ENCODE results near the gene OR10A3. TPM values are rescaled to one million over a fixed set of nuclear protein-coding genes. Genes with fewer than 3 reads are reported as not detected.

The OR10A3 gene
- total RNA-seq, 1 donor from 2014 or later: not detected

- DNase-seq: no peak
Measured at GRCh38 chr11:7931168-7931567, 10.3 kb downstream of the OR10A3 start, which contains the start of gene OR10A6. Gene OR10A6, minus strand, starts transcription at chr11:7931268. Its CDS starts 2,606 bp downstream, at chr11:7928662.

DNA sequence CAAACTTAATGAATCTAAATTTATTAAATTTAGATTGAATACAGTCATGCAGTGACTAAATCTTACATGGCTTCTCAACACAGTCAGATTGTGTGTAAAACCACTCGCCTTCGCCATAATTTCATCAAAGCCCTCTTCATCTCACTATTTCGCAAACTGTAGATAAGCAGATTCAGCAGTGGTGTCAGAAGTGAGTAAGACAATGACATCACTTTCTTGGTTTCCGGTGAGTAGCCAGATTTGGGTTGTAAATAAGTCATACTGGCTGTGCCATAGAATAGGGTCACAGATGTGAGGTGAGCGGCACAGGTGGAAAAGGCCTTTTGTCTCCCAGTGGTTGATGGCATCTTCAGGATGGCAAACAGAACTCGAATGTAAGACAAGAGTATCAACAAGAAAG is 13.9 kb downstream of the OR10A3 start:
- DNase-seq: no peak

- no peak for DNase-seq
Measured at GRCh38 chr11:7924536-7924935, 17.0 kb downstream of the OR10A3 start.

DNA sequence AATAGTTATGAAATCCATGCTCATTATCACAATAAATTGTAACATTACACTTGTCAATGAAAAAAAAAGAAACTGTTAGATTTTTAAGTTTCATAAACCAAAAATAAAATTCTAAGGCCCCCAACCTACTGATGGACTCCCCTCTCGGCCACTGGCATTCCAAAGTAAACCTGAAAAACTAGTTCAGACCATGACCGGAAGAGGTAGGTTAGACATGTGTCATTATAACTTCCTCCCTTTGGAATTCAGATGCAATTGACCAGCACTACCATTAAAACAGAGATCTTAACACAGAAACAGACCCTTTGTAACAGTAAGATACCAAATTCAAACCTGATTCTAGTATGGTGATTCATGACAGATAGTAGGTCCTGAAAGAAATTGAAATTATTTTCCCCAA is 23.4 kb downstream of the OR10A3 start:
- DNase-seq: peak; percentile 5

GRCh38 chr11:7911011-7911410 is 30.5 kb downstream of the OR10A3 start:
- no peak for DNase-seq

GRCh38 chr11:7910286-7910788 is 31.2 kb downstream of the OR10A3 start:
- peak; percentile 21 for DNase-seq

DNA sequence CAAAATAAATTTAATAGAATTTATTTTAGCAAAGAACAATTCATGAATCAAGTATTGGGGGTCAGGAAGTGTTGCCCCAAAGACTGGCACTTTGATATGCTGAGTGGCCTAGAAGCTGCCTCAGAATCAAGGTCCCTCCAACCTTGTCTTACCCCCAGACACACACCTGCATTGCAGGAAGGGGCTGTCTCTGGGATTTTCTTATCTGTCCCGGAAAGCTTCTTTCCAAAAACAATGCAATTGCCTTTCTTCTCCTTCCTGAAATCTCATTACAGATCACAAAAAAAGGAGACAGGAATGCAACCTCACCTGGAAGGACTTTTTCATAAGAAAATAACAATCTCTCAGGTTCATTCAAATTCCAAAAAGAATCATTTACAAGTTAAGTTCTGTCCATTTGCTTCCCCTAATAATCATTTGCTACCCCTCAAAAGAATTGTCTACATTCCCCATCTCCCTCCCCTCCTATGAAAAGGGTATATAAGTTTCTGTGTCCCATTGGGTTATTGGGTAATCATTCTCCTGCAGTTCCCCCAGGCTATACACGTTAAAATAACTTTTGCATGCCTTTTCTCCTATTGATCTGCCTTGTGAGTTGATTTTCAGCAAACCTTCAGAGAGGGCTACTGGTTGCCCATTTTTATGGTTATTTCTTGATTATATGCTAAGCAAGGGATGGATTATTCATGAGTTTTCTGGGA is 31.8 kb downstream of the OR10A3 start:
- no peak for DNase-seq

GRCh38 chr11:7907121-7907520 is 34.4 kb downstream of the OR10A3 start:
- no peak for DNase-seq

DNA sequence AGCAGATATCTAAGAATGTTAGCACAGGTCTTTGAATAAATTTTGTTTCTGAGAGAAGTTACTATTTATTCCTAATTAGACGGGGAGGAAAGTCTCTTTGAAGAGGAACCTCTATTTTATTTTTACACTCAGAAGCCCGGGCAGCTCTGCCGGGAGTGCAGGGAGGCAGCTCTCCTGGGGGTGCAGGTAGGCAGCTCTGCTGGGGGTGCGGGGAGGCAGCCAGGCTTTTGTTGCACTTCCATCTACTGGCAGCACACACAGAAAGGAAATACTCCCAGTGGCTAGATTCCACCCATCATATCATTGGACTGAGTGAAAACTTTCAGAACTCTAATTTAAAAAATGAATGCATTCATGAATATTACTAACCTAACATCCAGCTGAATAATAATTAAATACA is 35.0 kb downstream of the OR10A3 start:
- DNase-seq: no peak

DNA sequence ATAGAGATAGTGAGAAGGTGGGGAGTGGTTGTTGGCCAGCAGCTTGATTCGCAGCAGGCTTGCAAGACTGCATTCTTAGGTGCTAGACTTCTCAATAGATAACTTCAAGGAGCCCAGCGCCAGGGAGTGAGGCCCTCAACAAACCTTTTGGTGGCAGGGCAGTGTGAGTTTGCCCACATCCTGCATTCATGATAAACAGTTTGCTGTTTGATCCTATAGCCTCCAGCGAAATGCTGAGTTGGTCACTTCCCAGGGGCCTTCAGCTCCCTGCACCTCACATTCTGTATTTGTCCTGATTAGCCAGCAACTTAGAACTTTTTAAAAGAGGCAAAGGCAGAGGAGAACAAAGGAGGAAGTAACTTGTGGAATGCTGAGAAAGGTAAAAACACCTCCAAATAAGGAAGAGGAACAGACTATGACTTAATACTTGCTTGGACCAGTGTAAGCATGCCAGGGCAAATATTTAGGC is 35.5 kb downstream of the OR10A3 start:
- DNase-seq: no peak

DNA sequence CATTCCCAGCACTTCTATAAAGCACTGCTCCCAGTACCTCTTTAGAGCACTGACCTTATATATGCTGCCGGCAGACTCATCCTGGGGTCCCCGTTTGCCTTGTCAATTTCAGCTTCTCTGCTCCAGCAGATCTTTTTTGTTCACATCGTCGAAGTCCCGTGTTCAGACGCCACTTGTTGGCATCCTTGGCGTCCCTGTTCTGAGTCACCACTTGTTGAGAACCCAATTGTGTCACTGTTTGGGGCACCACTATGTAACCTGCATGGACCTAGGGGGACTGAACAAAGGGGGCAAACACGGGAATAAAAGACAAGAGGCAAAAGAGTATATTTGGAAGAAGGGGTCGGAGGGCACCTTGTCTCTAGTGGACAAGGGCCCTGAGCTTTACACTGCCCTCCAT is 36.0 kb downstream of the OR10A3 start:
- DNase-seq: no peak

- peak; percentile 31 for DNase-seq
Measured at GRCh38 chr11:7904917-7905316, 36.6 kb downstream of the OR10A3 start.

DNA sequence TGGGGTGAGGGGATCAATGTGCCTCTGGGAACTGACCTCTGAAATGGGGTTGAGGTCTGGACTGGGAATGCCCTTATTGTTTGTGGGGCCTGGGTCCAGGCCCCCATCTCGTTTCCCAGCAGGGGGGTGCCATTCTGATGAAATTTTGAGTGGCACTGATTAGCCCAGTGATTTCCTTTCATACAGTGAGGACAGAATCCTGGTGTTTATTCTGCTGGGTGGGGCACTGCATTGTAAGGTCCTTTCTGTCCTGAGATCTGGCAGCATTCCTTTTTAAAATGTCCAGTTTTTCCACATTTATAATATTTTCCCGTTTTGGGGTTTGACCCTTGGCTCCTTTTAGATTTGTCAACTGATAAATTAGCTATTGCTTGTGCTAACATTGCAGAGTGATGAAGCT is 37.6 kb downstream of the OR10A3 start:
- no peak for DNase-seq

DNA sequence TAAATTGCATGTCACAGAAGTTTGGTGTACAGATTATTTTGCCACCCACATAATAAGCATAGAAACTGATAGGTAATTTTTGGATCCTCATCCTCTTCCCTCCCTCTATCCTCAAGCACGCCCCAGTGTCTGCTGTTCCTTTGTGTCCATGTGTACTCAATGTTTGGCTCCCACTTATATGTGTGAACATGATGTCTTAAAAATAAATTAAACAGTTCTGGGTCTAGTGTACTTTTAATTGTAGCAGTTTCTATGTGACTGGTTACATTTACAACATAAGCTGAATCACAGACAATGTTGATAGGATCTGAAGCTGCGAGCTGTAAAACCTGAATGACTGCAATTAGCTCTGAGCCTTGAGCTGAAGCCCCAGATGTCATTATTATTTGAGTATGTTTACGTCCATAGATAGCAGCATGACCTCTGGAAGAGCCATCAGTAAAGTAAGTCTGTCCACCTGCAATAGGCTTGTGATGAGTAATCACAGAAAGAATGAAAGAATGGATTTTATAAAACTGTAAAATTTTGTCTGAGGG is 40.1 kb downstream of the OR10A3 start:
- no peak for DNase-seq

- no peak for DNase-seq
Measured at GRCh38 chr11:7900686-7901085, 40.8 kb downstream of the OR10A3 start.

GRCh38 chr11:7899418-7899817 is 42.1 kb downstream of the OR10A3 start:
- DNase-seq: no peak

GRCh38 chr11:7898666-7899283 is 42.7 kb downstream of the OR10A3 start:
- no peak for DNase-seq

DNA sequence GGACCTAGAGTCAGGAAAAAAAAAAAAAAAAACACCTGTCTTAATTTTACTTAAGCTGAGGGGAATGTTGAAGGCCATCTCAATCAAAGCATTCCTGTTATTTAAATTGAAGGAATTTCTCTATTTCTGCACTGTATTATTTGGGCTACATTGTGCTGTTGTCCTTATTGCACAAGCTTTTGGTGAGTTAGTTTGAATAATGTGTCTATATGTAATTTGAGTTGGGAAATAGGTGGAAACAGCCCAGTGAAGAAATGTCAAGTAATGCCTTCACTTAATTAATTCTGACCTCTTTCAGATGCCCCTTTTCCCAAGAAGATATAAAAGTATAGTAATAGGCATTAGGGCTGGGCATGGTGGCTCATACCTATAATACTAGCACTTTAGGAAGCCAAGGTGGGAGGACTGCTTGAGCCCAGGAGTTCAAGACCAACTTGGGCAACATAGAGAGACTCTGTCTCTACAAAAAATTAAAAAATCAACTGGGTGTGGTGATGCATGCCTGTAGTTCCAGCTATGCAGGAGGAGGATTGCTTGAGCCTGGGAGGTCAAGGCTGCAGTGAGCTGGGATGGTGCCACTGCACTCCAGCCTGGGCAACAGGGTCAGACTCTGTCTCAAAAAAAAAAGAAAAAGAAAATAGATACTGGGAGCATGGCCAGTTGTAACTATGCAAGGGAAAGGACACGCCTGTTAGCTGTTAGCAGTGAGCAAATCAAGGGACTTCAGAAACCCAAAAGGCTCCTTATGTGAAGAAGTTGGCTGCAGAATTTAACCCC is 45.3 kb downstream of the OR10A3 start:
- no peak for DNase-seq

DNA sequence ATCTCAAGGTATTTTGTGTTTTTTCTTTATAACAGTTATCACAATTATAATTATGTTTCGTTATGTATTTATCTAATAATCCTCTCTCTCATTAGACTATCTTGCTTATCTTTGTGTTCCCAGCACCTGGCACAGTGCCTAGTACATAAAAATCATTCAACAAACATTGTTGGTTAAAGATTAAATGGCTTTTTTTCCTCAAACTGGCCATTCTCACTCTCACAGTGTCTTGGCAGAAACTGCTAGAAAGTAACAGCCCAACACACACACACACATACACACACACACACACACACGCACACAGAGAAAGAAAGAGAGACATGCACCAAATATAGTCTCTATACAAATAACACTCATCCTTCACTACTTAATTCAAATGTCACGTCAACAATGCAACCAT is 47.3 kb downstream of the OR10A3 start:
- no peak for DNase-seq

GRCh38 chr11:7893796-7894195 is 47.7 kb downstream of the OR10A3 start:
- no peak for DNase-seq

DNA sequence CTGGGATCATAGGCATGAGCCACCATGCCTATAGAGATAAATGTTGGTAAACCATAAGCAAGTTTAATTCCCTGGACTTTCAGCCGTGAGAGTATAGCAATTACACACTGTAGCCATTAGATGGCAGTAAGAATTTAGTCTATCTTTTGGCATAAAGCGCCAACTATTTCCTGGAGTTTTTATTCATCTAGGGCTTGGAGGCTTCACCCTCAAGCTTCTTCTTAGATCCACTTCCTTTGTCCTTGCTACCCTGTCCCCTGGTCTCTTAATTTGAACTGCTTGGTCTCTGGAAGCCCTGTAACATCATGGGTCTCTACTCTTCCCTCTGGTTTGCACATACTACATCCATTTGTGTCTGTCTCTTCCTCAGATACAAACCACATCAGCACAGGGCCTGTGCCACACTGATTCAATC is 48.7 kb downstream of the OR10A3 start:
- peak; percentile 79 for DNase-seq

DNA sequence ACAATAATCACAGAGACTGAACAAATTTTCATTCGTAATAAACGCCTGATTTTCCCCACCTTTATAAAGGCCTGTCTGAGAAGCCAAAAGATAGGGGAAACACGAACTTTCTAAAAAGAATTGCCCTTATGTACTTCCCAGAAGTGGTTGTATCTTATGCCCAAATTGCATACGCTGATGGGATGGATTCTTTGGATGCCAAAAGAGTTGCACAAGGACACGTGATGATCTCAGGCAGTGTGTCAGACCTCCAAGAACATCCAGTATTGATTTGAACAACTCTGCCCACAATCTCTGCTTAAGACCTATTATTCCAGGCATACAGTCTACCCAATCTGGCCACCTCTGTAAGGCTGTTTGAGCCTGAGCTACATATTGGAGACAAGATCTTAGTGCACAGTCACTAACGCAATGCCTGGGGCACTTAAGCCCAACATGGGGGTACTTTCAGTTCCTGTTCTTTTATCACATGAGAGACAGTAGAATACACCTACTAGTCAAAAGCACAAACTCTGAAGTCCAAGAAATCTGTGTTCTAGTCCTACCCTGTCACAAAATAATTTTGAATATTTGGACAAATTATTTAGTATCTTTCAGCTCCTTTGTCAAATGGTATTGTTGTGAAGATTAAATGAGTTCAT is 49.3 kb downstream of the OR10A3 start:
- no peak for DNase-seq

Data from dermis blood vessel endothelial cell (primary cell).